Neural progenitor cell (in vitro differentiated cells): Measurements from ENCODE around the gene MAGI2. TPM values are rescaled to one million over a fixed set of nuclear protein-coding genes. Genes with fewer than 3 reads are reported as not detected.

ENCODE experiments used
- DNase-seq: peaks from one replicate; pipeline ENCODE4 v3.0.0-alpha.2; 2016; ENCODE audit warnings: low spot score
- H2AFZ ChIP-seq: fragments of 200-600 bp; sonication (generic); replicated peaks from 2 replicates; pipeline ENCODE4 v1.6.1; 2016; ENCODE audit warnings: antibody characterized with exemption
- H3F3A ChIP-seq: fragments of 200-600 bp; sonication (generic); 2 replicates; pipeline ENCODE4 v1.6.1; 2016; ENCODE audit warnings: antibody characterized with exemption, low read depth
- H3K27ac ChIP-seq: fragments of 200-600 bp; sonication (generic); 2 replicates; pipeline ENCODE4 v1.5.1; 2016; ENCODE audit warnings: mild to moderate bottlenecking
- H3K27me3 ChIP-seq: fragments of 200-600 bp; sonication (generic); 2 replicates; pipeline ENCODE4 v1.6.1; 2016; ENCODE audit warnings: mild to moderate bottlenecking, moderate library complexity
- H3K36me3 ChIP-seq: fragments of 200-600 bp; sonication (generic); 2 replicates; pipeline ENCODE4 v1.5.1; 2016
- H3K4me1 ChIP-seq: fragments of 200-600 bp; sonication (generic); 2 replicates; pipeline ENCODE4 v1.6.1; 2016; ENCODE audit warnings: mixed run types
- H3K4me2 ChIP-seq: fragments of 200-600 bp; sonication (generic); 2 replicates; pipeline ENCODE4 v1.6.1; 2016
- H3K4me3 ChIP-seq: fragments of 200-600 bp; sonication (generic); 2 replicates; pipeline ENCODE4 v1.5.1; 2016
- H3K79me2 ChIP-seq: fragments of 200-600 bp; sonication (generic); 2 replicates; pipeline ENCODE4 v1.6.1; 2016; ENCODE audit warnings: low read depth
- H3K9ac ChIP-seq: fragments of 200-600 bp; sonication (generic); 2 replicates; pipeline ENCODE4 v1.6.1; 2016
- H3K9me3 ChIP-seq: fragments of 200-600 bp; sonication (generic); 2 replicates; pipeline ENCODE4 v1.5.1; 2016; ENCODE audit warnings: low read depth
- H4K20me1 ChIP-seq: fragments of 200-600 bp; sonication (generic); 2 replicates; pipeline ENCODE4 v1.6.1; 2016; ENCODE audit warnings: low read depth
- H3K27ac Mint-ChIP-seq: 3 replicates; pipeline ENCODE4 v1.8.0; 2021; ENCODE audit warnings: mixed read lengths
- H3K27me3 Mint-ChIP-seq: 2 replicates; pipeline ENCODE4 v1.8.0; 2022; ENCODE audit warnings: low read depth, mild to moderate bottlenecking, inconsistent platforms, moderate library complexity, mixed read lengths; ENCODE audit not compliant: insufficient read depth
- H3K36me3 Mint-ChIP-seq: 3 replicates; pipeline ENCODE4 v1.8.0; 2021; ENCODE audit warnings: mixed read lengths
- H3K4me1 Mint-ChIP-seq: 3 replicates; pipeline ENCODE4 v1.8.0; 2021; ENCODE audit warnings: mixed read lengths
- H3K4me3 Mint-ChIP-seq: 3 replicates; pipeline ENCODE4 v1.8.0; 2021; ENCODE audit warnings: mild to moderate bottlenecking, moderate library complexity, mixed read lengths
- H3K9me3 Mint-ChIP-seq: 3 replicates; pipeline ENCODE4 v1.8.0; 2020; ENCODE audit warnings: mixed read lengths
- EZH2 ChIP-seq: fragments of 200-600 bp; sonication (generic); IDR thresholded peaks from 2 replicates; pipeline ENCODE4 v1.6.1; 2017; ENCODE audit warnings: antibody characterized with exemption, mild to moderate bottlenecking, moderate library complexity
- EZH2phosphoT487 ChIP-seq: fragments of 200-600 bp; sonication (generic); IDR thresholded peaks from 2 replicates; pipeline ENCODE4 v1.6.1; 2017; ENCODE audit warnings: antibody characterized with exemption
- total RNA-seq: library from RNA; depleted of rRNA; stranded (reverse); fragments of >200 nt; gene quantifications from 2 replicates; pipeline ENCODE4 v1.2.3, GENCODE V29; 2015; ENCODE audit warnings: low replicate concordance
- TF ChIP-seq, protein P1 (sequence below): fragments of 200-600 bp; sonication (generic); IDR thresholded peaks from 2 replicates; pipeline ENCODE4 v1.5.1; 2017; ENCODE audit warnings: antibody characterized with exemption, mild to moderate bottlenecking

Gene MAGI2
- total RNA-seq, 1 donor from 2014 or later: 5.8 TPM

DNA sequence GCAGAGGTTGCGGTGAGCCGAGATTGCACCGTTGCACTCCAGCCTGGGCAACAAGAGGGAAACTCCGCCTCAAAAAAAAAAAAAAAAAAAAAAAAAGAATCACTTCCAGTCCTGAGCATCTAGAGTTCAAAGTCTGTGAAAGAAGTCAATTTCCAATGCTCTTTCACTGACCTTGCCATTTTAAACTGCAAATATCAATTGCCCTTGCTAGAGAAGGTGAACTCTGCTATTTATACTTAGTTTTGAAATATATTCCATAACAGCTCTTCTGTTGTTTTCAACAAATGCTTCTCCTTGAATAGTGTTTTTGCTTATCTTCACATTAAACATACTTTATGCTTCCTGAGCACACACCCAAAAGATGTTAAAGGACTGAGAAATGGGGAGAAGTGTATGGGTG, 1323.6 kb downstream of the MAGI2 start:
- no peaks in the 10 kb centered on the region for H3K79me2 ChIP-seq
- H3K4me3 Mint-ChIP-seq: no peak overlapping the region
- peaks cover 15% of the 10 kb centered on the region for H3K4me1 Mint-ChIP-seq
- no peaks in the 10 kb centered on the region for H4K20me1 ChIP-seq
- H3K4me3 ChIP-seq: no peak overlapping the region
- no peaks in the 10 kb centered on the region for H3K9me3 ChIP-seq
- H3K4me1 ChIP-seq: peaks cover 9% of the 10 kb centered on the region
- H3K9me3 Mint-ChIP-seq: no peaks in the 10 kb centered on the region
- H3K27me3 Mint-ChIP-seq: no peaks in the 10 kb centered on the region
- H3K27ac Mint-ChIP-seq: no peak overlapping the region
- TF ChIP-seq EZH2phosphoT487: no peak
- no peak for TF ChIP-seq EZH2
- TF ChIP-seq, protein P1, sequence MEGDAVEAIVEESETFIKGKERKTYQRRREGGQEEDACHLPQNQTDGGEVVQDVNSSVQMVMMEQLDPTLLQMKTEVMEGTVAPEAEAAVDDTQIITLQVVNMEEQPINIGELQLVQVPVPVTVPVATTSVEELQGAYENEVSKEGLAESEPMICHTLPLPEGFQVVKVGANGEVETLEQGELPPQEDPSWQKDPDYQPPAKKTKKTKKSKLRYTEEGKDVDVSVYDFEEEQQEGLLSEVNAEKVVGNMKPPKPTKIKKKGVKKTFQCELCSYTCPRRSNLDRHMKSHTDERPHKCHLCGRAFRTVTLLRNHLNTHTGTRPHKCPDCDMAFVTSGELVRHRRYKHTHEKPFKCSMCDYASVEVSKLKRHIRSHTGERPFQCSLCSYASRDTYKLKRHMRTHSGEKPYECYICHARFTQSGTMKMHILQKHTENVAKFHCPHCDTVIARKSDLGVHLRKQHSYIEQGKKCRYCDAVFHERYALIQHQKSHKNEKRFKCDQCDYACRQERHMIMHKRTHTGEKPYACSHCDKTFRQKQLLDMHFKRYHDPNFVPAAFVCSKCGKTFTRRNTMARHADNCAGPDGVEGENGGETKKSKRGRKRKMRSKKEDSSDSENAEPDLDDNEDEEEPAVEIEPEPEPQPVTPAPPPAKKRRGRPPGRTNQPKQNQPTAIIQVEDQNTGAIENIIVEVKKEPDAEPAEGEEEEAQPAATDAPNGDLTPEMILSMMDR: no peak
- no peak for DNase-seq
- peaks cover 2% of the 10 kb centered on the region for H3K36me3 Mint-ChIP-seq
- H2AFZ ChIP-seq: no peak overlapping the region
- no peak overlapping the region for H3K27ac ChIP-seq
- H3K36me3 ChIP-seq: no peaks in the 10 kb centered on the region
- no peaks in the 10 kb centered on the region for H3F3A ChIP-seq
- no peak overlapping the region for H3K9ac ChIP-seq
- H3K27me3 ChIP-seq: no peaks in the 10 kb centered on the region
- H3K4me2 ChIP-seq: no peak overlapping the region

DNA sequence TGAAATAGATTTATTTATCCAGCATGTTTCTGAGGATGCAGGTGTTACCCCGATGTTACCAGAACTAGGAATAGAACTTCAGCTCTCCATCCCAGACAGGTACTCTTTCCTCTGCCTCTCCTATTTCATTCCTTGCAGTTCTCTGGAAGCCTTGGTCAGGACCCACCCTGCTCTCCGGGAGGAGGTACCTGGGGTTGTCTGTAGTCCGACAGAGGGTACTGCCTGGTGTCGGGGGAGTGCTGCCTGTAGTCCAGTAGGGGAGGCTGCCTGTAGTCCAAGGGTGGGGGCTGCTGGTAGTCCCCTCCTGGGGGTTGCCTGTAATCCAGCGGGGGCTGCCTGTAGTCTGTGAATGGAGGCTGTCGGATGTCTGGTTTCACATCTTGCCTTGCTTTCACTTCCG, 1326.5 kb downstream of the MAGI2 start:
- Histone ChIP-seq H3K9ac (no peak overlapping the region), H4K20me1 (no peaks in the 10 kb centered on the region), H3K4me1 (peaks cover 9% of the 10 kb centered on the region), H3K4me2 (no peak overlapping the region), H3K79me2 (no peaks in the 10 kb centered on the region), H2AFZ (no peak overlapping the region), H3K9me3 (no peaks in the 10 kb centered on the region), H3K27me3 (no peaks in the 10 kb centered on the region), H3K4me3 (no peak overlapping the region), H3K36me3 (no peaks in the 10 kb centered on the region), H3K27ac (no peak overlapping the region), H3F3A (no peaks in the 10 kb centered on the region)
- no peaks in the 10 kb centered on the region for H3K27me3 Mint-ChIP-seq
- H3K9me3 Mint-ChIP-seq: no peaks in the 10 kb centered on the region
- TF ChIP-seq EZH2phosphoT487 (no peak), EZH2 (no peak)
- TF ChIP-seq, protein P1: no peak
- no peak overlapping the region for H3K4me3 Mint-ChIP-seq
- H3K27ac Mint-ChIP-seq: no peak overlapping the region
- DNase-seq: peak; percentile 31
- H3K36me3 Mint-ChIP-seq: peaks cover 2% of the 10 kb centered on the region
- H3K4me1 Mint-ChIP-seq: peaks cover 15% of the 10 kb centered on the region

DNA sequence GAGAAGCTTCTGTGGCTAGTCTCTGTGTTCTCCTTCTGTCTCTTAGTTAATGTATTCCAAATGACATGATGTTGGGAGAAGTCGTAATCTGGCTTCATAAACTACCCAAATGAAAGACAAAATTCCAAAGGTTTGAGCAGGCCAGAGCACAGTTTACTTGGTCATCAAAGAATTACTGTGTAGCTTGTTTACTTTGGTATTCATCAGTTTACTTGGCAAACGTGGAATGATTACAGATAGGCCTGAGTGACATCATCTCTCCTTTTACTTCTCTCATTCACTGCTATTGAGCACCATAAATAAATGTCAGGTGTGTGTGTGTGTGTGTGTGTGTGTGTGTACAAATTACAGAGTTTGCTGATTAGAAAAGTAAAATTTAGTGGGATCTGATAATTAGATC, 1327.6 kb downstream of the MAGI2 start:
- H3K27me3 Mint-ChIP-seq: no peaks in the 10 kb centered on the region
- Histone ChIP-seq H3K27ac (no peak overlapping the region), H3K79me2 (no peaks in the 10 kb centered on the region), H3K4me3 (no peak overlapping the region), H3K27me3 (no peaks in the 10 kb centered on the region), H4K20me1 (no peaks in the 10 kb centered on the region), H3K36me3 (no peaks in the 10 kb centered on the region), H3K4me1 (peaks cover 9% of the 10 kb centered on the region), H3K9me3 (no peaks in the 10 kb centered on the region), H3K4me2 (no peak overlapping the region), H3F3A (no peaks in the 10 kb centered on the region), H3K9ac (no peak overlapping the region), H2AFZ (no peak overlapping the region)
- DNase-seq: no peak
- H3K27ac Mint-ChIP-seq: no peak overlapping the region
- H3K4me1 Mint-ChIP-seq: peaks cover 15% of the 10 kb centered on the region
- no peaks in the 10 kb centered on the region for H3K9me3 Mint-ChIP-seq
- H3K4me3 Mint-ChIP-seq: no peak overlapping the region
- TF ChIP-seq EZH2phosphoT487 (no peak), EZH2 (no peak)
- peaks cover 2% of the 10 kb centered on the region for H3K36me3 Mint-ChIP-seq

DNA sequence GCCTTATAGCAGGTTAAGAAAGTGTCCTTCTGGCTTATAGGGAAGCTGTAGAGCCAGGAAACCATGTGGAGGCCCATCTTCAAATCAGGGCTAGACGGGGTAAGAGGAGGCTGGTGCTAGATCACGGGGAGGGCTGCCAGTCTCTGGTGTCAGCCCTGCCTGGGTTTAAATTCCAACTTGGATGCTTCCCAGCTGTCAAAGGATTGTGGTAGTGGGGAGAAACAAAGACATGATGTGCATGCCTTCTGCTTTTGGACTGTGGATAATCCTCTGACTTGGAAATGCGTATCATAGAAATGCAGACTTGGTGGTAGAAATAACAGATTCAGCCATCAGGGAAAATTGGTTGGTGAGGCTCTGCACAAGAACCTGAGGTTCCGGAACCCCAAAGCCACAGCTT, 1329.3 kb downstream of the MAGI2 start:
- H4K20me1 ChIP-seq: no peaks in the 10 kb centered on the region
- H3K4me3 Mint-ChIP-seq: no peak overlapping the region
- no peak for DNase-seq
- H3K79me2 ChIP-seq: no peaks in the 10 kb centered on the region
- H3K36me3 Mint-ChIP-seq: no peaks in the 10 kb centered on the region
- H3K27ac Mint-ChIP-seq: no peak overlapping the region
- no peaks in the 10 kb centered on the region for H3K36me3 ChIP-seq
- peaks cover 12% of the 10 kb centered on the region for H3K4me1 Mint-ChIP-seq
- H2AFZ ChIP-seq: no peak overlapping the region
- H3K4me1 ChIP-seq: peaks cover 9% of the 10 kb centered on the region
- H3K9me3 ChIP-seq: no peaks in the 10 kb centered on the region
- no peak overlapping the region for H3K9ac ChIP-seq
- no peak overlapping the region for H3K4me2 ChIP-seq
- no peaks in the 10 kb centered on the region for H3K27me3 ChIP-seq
- no peak overlapping the region for H3K27ac ChIP-seq
- H3K9me3 Mint-ChIP-seq: no peaks in the 10 kb centered on the region
- no peaks in the 10 kb centered on the region for H3F3A ChIP-seq
- TF ChIP-seq EZH2 (no peak), EZH2phosphoT487 (no peak)
- TF ChIP-seq, protein P1: no peak
- no peak overlapping the region for H3K4me3 ChIP-seq
- H3K27me3 Mint-ChIP-seq: no peaks in the 10 kb centered on the region
